ENCODE measurements around the gene CYB561D2.

CYB561D2 gene

DNA sequence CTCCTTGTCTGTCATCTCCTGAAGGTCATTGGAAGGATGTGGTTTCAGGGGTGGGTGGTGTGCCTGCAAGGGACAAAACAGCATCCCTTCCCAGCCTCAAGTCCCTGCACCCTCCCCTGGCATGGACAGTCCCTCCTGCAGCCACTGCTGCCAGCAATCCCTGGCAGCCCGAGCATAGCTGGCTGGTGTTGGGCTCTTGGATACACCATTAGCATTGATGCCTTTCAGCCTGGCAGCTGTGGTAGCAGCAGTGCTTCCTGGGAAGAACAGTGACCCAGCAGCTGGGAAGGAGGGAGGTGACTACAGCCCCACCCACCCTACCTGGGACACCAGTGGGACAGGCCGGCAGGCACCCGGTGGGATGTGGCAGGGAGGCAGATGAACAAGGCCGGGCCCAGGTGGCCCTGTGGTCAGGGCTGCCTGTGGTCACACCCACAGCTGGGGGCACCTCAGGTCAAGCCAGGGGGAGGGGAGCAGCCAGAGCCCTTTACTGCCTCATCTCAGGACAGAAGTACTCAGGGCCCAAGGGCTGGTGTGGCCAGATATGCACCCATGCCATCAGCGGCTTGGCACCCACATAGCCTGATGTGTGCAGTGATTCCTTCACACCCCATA lies 41.5 kb downstream of the CYB561D2 start:
- Mint-ChIP-seq H3K4me1 (no peaks in the 10 kb centered on the region), H3K27me3 (peaks cover 5% of the 10 kb centered on the region), H3K9me3 (no peaks in the 10 kb centered on the region), H3K4me3 (no peak overlapping the region), H3K36me3 (no peaks in the 10 kb centered on the region), H3K27ac (no peak overlapping the region)
- no peak for DNase-seq (ENCODE audit: low spot score in 2 of 2)
- ATAC-seq (ENCODE audit: low read depth): no peak

GRCh38 chr3:50393061-50393460 lies 42.4 kb downstream of the CYB561D2 start:
- Mint-ChIP-seq H3K4me3 (no peak overlapping the region), H3K36me3 (no peaks in the 10 kb centered on the region), H3K4me1 (no peaks in the 10 kb centered on the region), H3K27me3 (peaks cover 5% of the 10 kb centered on the region), H3K9me3 (no peaks in the 10 kb centered on the region), H3K27ac (no peak overlapping the region)
- DNase-seq (ENCODE audit: low spot score in 2 of 2) (no peak), ATAC-seq (ENCODE audit: low read depth) (no peak)

GRCh38 chr3:50395070-50395860 lies 44.6 kb downstream of the CYB561D2 start:
- H3K27me3 Mint-ChIP-seq: peaks cover 5% of the 10 kb centered on the region
- ATAC-seq (ENCODE audit: low read depth) (no peak), DNase-seq (ENCODE audit: low spot score in 2 of 2) (no peak)
- no peak overlapping the region for H3K27ac Mint-ChIP-seq
- H3K4me1 Mint-ChIP-seq: no peaks in the 10 kb centered on the region
- no peaks in the 10 kb centered on the region for H3K36me3 Mint-ChIP-seq
- no peaks in the 10 kb centered on the region for H3K9me3 Mint-ChIP-seq
- H3K4me3 Mint-ChIP-seq: no peak overlapping the region

- no peak overlapping the region for H3K4me3 Mint-ChIP-seq
- ATAC-seq (ENCODE audit: low read depth): no peak
- H3K4me1 Mint-ChIP-seq: no peaks in the 10 kb centered on the region
- H3K36me3 Mint-ChIP-seq: no peaks in the 10 kb centered on the region
- DNase-seq (ENCODE audit: low spot score in 2 of 2): no peak
- H3K27ac Mint-ChIP-seq: no peak overlapping the region
- H3K9me3 Mint-ChIP-seq: no peaks in the 10 kb centered on the region
- H3K27me3 Mint-ChIP-seq: peaks cover 5% of the 10 kb centered on the region
Measured at GRCh38 chr3:50396502-50396901, 45.8 kb downstream of the CYB561D2 start.

GRCh38 chr3:50401978-50402595 lies 51.4 kb downstream of the CYB561D2 start:
- H3K36me3 Mint-ChIP-seq: peaks cover 3% of the 10 kb centered on the region
- H3K9me3 Mint-ChIP-seq: peaks cover 3% of the 10 kb centered on the region

More at GRCh38 chr3:50401978-50402595, 51.4 kb downstream of the CYB561D2 start:
- no peak overlapping the region for H3K4me3 Mint-ChIP-seq
- no peak for DNase-seq (ENCODE audit: low spot score in 2 of 2)
- no peaks in the 10 kb centered on the region for H3K4me1 Mint-ChIP-seq
- no peak overlapping the region for H3K27ac Mint-ChIP-seq
- peaks cover 16% of the 10 kb centered on the region for H3K27me3 Mint-ChIP-seq
- ATAC-seq (ENCODE audit: low read depth): no peak
